ENCODE results near the gene CNFN. TPM values are rescaled to one million over a fixed set of nuclear protein-coding genes. Genes with fewer than 3 reads are reported as not detected.

The CNFN gene
- total RNA-seq, 1 experiment from 2014 or later, result 7.1 TPM

DNA sequence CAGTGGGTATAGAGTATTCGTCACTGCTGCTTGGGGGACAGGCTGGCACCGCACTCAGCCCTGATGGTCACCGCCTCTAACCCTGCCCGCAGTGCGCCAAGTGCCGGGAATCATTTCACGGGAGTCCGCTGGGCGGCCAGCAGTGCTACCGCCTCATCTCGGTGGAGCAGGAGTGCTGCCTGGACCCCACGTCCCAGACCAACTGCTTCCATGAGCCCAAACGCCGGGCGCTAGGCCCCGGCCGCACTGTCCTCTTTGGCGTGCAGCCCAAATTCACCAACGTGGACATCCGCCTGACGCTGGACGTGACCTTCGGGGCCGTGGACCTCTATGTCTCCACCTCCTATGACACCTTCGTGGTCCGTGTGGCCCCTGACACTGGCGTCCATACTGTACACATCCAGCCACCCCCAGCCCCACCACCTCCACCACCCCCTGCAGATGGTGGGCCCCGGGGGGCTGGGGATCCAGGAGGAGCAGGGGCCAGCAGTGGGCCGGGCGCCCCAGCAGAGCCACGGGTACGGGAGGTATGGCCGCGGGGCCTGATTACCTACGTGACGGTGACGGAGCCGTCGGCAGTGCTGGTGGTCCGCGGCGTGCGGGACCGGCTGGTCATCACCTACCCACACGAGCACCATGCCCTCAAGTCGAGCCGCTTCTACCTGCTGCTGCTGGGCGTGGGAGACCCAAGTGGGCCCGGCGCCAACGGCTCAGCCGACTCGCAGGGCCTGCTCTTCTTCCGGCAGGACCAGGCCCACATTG is 14.5 kb downstream of the CNFN start:
- Histone ChIP-seq H2BK12ac (ENCODE audit: insufficient read length, low read depth, low read length) (no peak overlapping the region), H3K4me2 (ENCODE audit: insufficient read depth, insufficient read length, low read length) (no peak overlapping the region), H4K91ac (ENCODE audit: insufficient read length, low read depth, low read length) (no peak overlapping the region), H3T11ph (ENCODE audit: low read length) (no peak overlapping the region), H3K4ac (ENCODE audit: low read depth, low read length) (no peak overlapping the region), H3K27me3 (ENCODE audit: insufficient read depth, low read length) (no peaks in the 10 kb centered on the region), H3K18ac (ENCODE audit: insufficient read length, low read depth, low read length) (no peak overlapping the region), H2BK5ac (ENCODE audit: insufficient read length, low read length) (no peak overlapping the region), H4K8ac (replicated peaks; ENCODE audit: insufficient read length, low read depth, low read length) (no peak overlapping the region), H2BK15ac (ENCODE audit: low read depth, low read length) (no peak overlapping the region), H3K4me1 (ENCODE audit: insufficient read depth, low read length) (peaks cover 5% of the 10 kb centered on the region; the same call in 1 of the 2 replicates), H3K23ac (ENCODE audit: insufficient read length, low read depth, low read length) (no peak overlapping the region), H3K9ac (ENCODE audit: extremely low read depth, insufficient read length, low read length) (no peak overlapping the region), H2BK120ac (ENCODE audit: low read depth, low read length, poor library complexity, severe bottlenecking) (no peak overlapping the region), H3K14ac (ENCODE audit: insufficient read depth, low read length) (no peak overlapping the region), H3K23me2 (ENCODE audit: insufficient read length, low read depth, low read length, poor library complexity, severe bottlenecking) (no peaks in the 10 kb centered on the region), H2BK20ac (ENCODE audit: low read depth, low read length, poor library complexity, severe bottlenecking) (no peak overlapping the region), H3K79me2 (ENCODE audit: insufficient read depth, low read length) (no peaks in the 10 kb centered on the region), H4K20me1 (ENCODE audit: control insufficient read depth, insufficient read depth, insufficient read length) (no peaks in the 10 kb centered on the region), H2AK5ac (ENCODE audit: insufficient read length, low read length) (no peak overlapping the region), H3K79me1 (ENCODE audit: insufficient read depth, low read depth, low read length, poor library complexity, severe bottlenecking) (no peaks in the 10 kb centered on the region), H3K27ac (ENCODE audit: insufficient read length, low read depth, low read length) (no peak overlapping the region), H3K56ac (ENCODE audit: insufficient read length, low read depth, low read length) (no peak overlapping the region), H4K5ac (ENCODE audit: insufficient read length, low read depth, low read length) (no peak overlapping the region), H2AFZ (ENCODE audit: low read length) (no peak overlapping the region), H3K9me3 (ENCODE audit: control insufficient read depth, low read depth, low read length) (no peaks in the 10 kb centered on the region)
- Mint-ChIP-seq H3K4me1 (peaks cover 10 to 20% of the 10 kb centered on the region in 2 experiments), H3K27ac (no peak overlapping the region; a peak in 1 of 7 replicates), H3K9me3 (no peaks in the 10 kb centered on the region), H3K27me3 (ENCODE audit: low read depth) (peaks cover 9% of the 10 kb centered on the region), H3K36me3 (ENCODE audit: insufficient read depth in 1 of 3, low read depth in 3 of 3) (peaks cover 9 to 38% (median 32%) of the 10 kb centered on the region in 3 experiments; a peak in 6 of 7 replicates), H3K4me3 (no peak overlapping the region)
- WGBS (ENCODE audit: extremely low coverage, insufficient read length, low lambda C conversion rate), result no CpG with 5 or more reads among the region's 54 CpGs
- TF ChIP-seq, protein P1, sequence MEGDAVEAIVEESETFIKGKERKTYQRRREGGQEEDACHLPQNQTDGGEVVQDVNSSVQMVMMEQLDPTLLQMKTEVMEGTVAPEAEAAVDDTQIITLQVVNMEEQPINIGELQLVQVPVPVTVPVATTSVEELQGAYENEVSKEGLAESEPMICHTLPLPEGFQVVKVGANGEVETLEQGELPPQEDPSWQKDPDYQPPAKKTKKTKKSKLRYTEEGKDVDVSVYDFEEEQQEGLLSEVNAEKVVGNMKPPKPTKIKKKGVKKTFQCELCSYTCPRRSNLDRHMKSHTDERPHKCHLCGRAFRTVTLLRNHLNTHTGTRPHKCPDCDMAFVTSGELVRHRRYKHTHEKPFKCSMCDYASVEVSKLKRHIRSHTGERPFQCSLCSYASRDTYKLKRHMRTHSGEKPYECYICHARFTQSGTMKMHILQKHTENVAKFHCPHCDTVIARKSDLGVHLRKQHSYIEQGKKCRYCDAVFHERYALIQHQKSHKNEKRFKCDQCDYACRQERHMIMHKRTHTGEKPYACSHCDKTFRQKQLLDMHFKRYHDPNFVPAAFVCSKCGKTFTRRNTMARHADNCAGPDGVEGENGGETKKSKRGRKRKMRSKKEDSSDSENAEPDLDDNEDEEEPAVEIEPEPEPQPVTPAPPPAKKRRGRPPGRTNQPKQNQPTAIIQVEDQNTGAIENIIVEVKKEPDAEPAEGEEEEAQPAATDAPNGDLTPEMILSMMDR (conservative IDR thresholded peaks at IDR 0.05), result no peak
- no peak for DNase-seq

All from H9 (cell line).